Raji (cell line): ENCODE measurements around the gene CREB1.

Experiments used
- POLR2A ChIP-seq: IDR thresholded peaks from 2 replicates; pipeline ENCODE4 v1.6.1; 2011; ENCODE audit warnings: low read depth, low read length, control low read depth; ENCODE audit not compliant: insufficient read depth

Gene CREB1

DNA sequence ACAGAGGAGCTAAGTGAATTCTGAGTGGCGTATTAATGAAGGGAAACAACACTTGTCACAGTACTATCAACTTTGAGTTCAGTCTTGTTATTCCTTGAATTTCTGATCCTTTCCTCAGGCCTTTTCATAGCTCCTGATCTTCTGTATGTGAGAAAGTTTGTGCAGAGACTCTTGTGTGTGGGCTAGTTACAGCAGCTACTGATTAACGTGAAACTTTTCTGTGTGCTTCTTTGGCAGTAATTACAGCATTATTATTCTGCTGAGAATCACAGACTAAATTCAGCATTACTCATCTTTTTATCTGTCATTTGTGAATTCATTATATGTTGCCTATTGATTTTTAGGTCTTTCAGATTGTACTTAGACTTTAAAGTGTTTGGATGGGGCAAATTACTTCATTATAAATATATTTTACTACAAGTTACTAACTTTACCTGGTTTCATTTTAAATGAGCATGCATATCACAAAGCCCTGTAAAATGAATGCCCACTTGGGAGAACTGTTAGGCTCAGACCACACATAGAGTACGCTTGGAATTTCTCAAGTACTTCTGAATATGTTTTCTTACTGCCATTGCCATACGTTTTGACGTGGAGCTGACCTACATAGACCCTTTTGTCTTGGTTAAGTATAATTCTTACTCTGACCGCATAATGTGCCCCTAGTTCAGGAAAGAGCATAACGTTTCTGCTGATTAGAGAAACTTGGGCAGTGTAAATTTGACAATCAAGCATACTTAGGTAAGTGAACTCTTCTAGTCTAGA lies 36.2 kb downstream of the CREB1 start:
- TF ChIP-seq POLR2A, result no peak

DNA sequence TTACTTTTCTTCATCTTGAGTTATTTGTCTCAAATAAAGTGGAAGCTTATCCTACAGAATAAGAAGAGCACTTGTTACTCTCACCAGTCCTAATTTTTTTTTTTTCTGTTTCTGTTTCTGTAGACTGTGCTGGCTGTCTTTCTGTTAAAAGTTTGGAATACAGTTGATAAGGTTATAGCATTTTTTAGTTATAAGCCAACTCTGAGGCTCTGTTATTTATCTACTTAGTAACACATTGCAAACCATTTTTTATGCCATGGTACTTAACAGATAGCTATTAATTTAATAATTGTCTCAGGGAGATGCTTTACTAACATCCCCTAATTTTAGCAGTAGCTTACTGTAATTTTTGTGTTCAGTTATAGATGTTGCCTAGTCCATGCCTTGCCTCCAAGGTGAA lies 37.9 kb downstream of the CREB1 start:
- TF ChIP-seq POLR2A, result no peak

DNA sequence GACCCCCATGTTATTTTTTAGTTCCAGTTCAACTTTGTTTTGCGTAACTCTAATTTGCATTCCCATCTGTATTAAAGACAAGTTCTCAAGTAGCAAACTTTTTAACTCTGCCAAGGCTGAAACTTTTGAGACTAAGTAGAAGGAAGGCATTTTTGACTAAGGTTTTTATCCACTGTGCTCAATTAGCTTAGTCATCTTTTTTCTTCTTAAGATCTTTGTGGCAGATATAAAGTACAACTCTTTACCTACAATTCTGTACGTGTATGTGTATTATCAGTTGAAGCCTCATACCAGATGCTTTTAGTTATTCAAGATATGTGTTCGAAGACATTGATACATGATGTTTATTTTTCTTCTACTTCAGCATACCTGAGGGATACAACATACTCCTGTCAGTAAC lies 41.6 kb downstream of the CREB1 start:
- TF ChIP-seq POLR2A, result no peak

DNA sequence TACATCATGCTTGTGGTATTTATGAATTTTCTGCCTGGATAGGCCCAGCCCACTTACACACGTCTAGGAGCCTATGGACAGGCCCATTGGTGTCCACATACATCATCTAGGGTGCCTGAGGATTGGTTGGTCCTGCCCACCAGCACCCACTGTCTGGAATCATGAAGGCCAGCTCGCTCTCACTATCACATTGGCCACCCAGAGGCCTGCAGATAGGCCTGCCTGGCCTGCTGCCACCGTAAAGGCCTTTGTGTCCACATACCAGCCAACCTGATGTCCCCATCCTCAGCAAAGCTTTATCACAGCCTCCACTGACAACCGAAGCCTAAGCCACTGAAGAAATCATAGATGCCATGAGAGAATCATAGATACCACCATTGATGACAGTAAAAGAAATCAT lies 55.2 kb downstream of the CREB1 start:
- TF ChIP-seq POLR2A, result no peak

DNA sequence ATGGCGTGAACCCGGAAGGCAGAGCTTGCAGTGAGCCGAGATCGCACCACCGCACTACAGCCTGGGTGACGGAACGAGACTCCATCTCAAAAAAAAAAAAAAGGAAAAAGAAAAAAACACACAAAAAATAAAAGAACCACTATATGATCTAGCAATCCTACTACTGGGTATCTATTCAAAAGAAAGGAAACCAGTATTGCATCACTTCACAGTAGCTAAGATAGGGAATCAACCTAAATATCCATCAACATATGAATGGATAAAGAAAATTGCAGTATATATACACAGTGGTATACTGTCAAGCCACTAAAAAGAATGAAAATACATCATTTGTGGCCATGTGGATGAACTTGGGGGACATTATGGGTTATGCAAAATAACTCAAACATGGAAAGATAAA lies 57.5 kb downstream of the CREB1 start:
- TF ChIP-seq POLR2A, result no peak

DNA sequence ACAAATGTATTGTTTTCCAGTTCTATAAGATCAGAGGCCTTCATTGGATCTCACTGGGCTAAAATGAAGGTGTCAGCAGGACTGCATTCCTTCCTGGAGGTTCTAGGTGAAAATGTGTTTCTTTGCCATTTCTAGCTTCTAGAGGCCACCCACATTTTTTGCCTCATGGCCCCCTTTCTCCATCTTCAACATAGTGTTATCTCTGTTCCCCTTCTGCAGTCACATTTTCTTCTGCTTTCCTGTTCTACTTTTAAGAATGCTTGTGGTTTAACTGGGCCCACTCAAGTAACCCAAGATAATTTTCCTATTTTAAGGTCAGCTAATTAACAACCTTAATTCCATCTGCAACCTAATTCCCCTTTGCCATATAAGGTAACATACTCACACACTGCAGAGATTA lies 59.4 kb downstream of the CREB1 start:
- no peak for TF ChIP-seq POLR2A

DNA sequence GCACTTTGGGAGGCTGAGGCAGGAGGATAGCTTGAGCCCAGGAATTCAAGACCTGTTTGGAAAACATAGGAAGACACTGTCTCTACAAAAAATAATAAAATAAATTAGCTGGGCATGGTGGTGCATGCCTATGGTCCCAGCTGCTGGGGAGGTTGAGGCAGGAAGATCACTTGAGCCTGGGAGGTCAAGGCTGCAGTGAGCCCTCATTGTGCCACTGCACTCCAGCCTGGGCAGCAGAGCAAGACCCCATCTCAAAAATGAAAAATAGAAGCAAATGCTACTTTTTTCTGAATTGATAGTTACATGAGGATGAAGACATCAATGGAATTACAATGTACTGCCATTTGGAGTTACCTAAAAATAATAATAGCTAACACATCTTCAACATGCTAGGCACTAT lies 63.5 kb downstream of the CREB1 start:
- TF ChIP-seq POLR2A, result no peak

DNA sequence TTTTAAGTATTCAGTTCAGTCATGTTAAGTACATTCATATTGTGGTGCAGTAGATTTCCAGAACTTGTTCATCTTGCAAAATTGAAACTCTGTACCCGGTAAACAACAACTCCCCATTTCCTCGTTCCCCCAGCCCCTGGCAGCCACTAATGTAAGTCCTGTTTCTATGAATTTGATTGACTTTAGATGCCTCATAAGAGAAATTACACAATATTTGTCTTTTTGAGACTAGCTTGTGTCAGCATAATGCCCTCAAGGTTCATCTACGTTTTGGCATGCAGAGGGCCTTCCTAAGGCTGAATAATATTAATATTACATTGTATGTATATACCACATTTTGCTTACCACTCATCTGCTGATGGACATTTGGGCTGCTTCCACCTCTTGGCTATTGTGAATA lies 64.5 kb downstream of the CREB1 start:
- TF ChIP-seq POLR2A, result no peak

DNA sequence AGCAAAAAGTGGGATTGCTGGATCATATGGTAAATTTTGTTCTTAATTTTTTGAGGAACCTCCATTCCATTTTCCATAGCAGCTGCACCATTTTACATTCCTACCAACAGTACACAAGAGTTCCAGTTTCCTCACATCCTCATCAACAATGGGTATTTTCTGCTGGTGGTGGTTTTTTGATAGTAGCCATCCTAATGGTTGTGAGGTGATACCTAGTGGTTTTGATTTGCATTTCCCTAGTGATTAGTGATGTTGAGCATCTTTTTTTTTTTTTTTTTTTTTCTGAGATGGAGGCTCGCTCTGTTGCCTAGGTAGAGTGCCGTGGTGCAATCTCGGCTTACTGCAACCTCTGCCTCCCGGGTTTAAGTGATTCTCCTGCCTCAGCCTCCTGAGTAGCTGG lies 65.0 kb downstream of the CREB1 start:
- TF ChIP-seq POLR2A, result no peak

DNA sequence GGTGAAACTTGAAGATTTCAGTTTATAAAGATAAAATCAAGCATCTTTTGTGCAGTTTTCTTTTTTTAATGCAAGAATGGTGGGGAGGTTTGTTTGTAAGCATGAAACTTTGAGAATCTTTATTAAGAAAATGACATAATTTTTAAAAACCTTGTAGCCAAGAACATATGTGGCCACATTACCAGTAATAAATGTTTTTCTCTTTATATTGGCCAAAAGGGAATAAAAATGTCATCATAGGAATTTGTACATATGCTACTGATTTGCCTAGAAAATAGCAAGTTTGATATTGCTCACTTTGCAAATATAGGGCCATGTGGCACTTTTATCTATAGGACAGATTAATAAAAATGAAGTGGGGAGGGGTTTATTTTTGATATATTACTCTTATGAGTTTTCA lies 69.9 kb downstream of the CREB1 start:
- no peak for TF ChIP-seq POLR2A

DNA sequence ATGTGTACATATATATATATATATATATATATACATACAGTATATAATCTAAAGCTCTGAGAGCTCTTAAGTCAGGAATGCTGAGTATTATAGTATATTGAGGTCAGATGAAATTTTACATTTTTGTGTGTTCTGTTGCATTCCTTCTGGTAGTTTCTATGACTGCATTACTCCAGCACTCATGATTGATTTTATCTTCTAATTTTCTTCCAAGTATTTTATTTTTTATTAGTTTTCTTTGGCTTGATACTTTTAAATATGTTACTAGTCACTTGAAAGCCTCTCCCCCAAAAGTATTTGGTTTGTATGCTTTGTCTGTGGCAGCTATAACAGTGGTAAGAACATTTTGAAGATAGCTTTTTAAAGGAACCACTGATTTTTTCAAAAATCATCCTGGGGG lies 70.5 kb downstream of the CREB1 start:
- TF ChIP-seq POLR2A, result no peak

DNA sequence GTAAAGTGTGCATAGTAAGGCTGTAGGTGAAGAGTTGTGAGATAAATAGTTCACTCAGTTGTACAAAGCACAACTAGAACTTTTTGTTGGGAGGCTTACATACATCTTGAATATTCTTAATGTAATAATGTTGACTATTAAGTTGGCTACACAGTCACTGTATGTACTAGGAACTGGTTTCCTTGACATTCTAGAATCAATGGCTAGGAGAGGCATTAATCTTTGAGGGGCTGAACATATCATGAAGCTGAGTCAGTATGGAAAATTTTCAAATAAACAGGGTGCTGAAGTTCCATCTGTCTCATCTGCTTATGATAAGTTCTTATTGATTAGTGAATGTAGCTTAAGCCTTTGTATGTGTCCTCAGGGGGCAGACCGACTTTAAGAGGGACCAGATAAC lies 72.0 kb downstream of the CREB1 start:
- TF ChIP-seq POLR2A, result no peak

DNA sequence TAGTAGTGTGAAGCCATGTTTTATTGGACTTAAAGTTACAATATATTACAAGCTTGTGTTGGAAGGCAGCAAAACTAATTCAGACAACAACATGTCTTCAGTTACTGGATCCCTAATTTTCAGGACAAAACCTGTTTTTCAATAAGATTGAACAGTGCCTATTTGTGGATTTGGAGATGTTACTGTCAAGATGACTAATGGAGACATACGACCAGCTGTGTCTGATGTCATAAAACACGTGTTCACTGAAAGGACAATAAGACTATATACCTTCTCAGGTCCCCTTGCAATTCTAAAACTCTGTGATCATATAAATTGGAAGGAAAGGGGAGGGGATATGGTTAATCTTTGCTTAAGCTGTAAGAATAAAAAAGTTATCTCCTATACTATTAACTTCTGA lies 73.7 kb downstream of the CREB1 start:
- TF ChIP-seq POLR2A, result no peak

DNA sequence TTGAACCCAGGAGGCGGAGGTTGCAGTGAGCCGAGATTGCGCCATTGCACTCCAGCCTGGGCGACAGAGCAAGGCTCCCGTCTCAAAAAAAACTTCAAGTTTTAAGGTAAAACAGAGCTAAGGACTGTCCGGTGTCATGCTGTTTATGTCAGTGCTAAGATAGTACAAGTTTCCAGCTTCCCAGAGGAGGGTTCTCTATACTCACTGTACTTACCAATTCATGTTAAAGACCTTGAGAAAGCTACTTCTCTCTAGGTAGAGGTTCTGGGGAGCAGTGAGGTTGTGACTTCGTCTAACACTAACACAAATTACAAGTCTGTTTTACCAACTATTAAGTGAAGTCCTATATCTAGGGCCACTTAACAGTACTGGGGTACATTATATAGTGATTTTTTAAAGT lies 76.6 kb downstream of the CREB1 start:
- no peak for TF ChIP-seq POLR2A

DNA sequence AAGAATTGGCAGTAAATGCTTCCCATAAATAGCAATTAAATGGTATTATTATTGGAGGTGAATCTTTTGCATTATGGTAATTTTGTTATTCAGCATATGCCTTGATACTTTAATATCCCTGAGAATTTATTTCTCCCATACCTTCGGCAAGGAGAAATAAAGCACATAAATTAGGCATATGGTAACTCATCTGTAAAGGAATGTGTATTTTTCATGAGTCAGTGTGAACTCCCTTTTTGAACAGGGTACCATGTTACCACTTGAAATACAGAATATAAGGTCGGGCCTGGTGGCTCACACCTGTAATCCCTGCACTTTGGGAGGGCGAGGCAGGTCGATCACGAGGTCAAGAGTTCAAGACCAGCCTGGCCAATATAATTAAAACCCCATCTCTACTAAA lies 77.1 kb downstream of the CREB1 start:
- no peak for TF ChIP-seq POLR2A

DNA sequence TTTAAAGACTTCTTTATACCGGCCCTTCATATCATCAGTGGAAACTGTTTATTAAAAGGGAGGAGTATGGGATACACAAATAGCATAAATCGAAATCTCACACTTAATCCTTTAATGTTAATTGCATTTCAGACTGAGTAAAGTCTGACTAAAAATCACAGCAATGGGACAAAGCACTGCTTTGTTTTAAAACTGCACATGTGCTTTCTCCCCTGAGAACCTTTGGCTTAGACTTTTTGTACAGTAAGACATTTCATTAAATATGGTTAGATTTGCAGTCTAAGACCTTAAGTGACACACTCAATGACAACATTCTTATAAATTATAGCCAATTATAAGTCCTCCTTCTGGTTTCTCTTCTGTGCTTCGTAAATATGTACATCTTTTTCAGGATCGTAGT lies 83.0 kb downstream of the CREB1 start:
- no peak for TF ChIP-seq POLR2A

DNA sequence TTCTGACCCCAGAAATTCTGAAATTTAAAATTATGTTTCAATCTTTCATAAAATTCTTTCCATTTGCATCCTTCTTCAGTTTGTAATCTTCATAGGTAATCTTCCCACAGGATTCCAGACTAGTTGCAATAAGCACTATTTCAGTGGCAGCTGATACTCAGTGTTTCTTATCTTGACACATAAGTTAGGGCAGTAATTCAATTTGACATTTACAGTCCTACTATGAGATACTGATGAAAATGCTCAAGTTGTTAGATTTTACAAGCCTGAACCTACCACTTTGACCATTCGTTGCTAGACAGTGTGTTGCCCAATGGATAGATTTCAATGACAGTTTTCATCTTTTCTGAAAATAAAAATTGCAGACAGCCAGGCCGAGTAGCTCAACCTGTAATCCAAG lies 85.1 kb downstream of the CREB1 start:
- no peak for TF ChIP-seq POLR2A
